Hepatocyte (in vitro differentiated cells): ENCODE data around the gene SLC43A2.

ENCODE experiments used
- EZH2 ChIP-seq: fragments of 200-600 bp; sonication (generic); IDR thresholded peaks from 2 replicates; pipeline ENCODE4 v1.6.1; 2016; ENCODE audit warnings: antibody characterized with exemption, mild to moderate bottlenecking, borderline replicate concordance
- EZH2phosphoT487 ChIP-seq: fragments of 200-600 bp; sonication (generic); IDR thresholded peaks from one replicate; pipeline ENCODE4 v1.6.1; 2018; ENCODE audit warnings: antibody characterized with exemption, mild to moderate bottlenecking, low read depth, moderate library complexity; ENCODE audit not compliant: unreplicated experiment, severe bottlenecking
- TF ChIP-seq, protein P1 (sequence below): fragments of 200-600 bp; sonication (generic); IDR thresholded peaks from 2 replicates; pipeline ENCODE4 v1.5.1; 2016; ENCODE audit warnings: antibody characterized with exemption, mild to moderate bottlenecking; ENCODE audit not compliant: poor library complexity

- TF ChIP-seq, protein P1, sequence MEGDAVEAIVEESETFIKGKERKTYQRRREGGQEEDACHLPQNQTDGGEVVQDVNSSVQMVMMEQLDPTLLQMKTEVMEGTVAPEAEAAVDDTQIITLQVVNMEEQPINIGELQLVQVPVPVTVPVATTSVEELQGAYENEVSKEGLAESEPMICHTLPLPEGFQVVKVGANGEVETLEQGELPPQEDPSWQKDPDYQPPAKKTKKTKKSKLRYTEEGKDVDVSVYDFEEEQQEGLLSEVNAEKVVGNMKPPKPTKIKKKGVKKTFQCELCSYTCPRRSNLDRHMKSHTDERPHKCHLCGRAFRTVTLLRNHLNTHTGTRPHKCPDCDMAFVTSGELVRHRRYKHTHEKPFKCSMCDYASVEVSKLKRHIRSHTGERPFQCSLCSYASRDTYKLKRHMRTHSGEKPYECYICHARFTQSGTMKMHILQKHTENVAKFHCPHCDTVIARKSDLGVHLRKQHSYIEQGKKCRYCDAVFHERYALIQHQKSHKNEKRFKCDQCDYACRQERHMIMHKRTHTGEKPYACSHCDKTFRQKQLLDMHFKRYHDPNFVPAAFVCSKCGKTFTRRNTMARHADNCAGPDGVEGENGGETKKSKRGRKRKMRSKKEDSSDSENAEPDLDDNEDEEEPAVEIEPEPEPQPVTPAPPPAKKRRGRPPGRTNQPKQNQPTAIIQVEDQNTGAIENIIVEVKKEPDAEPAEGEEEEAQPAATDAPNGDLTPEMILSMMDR, result no peak
- no peak for TF ChIP-seq EZH2
- TF ChIP-seq EZH2phosphoT487, result no peak
These were observed 37.1 kb downstream of the SLC43A2 start for GRCh38 chr17:1591474-1592090.
